ENCODE results near the gene ANKFN1. TPM values are rescaled to one million over a fixed set of nuclear protein-coding genes. Genes with fewer than 3 reads are reported as not detected.

ANKFN1 gene
- total RNA-seq, 2 donors from 2014 or later = not detected

DNA sequence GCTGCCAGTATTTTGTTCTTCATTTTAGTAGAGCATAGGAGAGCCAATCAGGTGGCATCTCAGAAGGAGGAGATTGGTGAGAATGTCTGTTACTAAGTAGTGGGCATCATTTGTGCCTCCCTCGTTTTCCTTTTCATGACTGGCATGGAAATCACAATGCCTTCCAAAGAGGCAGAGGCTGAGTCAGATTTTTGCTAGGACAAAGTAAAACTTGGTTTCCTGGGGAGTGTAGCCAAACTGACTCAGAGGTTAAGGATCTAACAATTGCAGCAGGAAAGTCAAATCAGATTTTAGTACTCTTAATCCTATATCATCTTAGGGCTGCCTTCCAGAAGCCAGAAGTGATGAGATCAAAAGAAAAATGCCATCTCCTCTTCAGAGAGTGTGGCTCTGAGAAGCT lies 138.7 kb downstream of the ANKFN1 start:
- Mint-ChIP-seq H3K4me3 (no peak overlapping the region), H3K27ac (no peak overlapping the region), H3K27me3 (peaks cover 0 to 3% of the 10 kb centered on the region in 2 donors), H3K4me1 (ENCODE audit: low read depth in 2 of 2) (peaks cover 7 to 15% of the 10 kb centered on the region in 2 donors), H3K9me3 (peaks cover 3% of the 10 kb centered on the region), H3K36me3 (no peaks in the 10 kb centered on the region)
- no peak for ATAC-seq
- DNase-seq (ENCODE audit: low spot score) = no peak

GRCh38 chr17:56292578-56292977 lies 139.3 kb downstream of the ANKFN1 start:
- ATAC-seq = no peak
- Mint-ChIP-seq H3K27me3 (peaks cover 0 to 4% of the 10 kb centered on the region in 2 donors), H3K27ac (no peak overlapping the region), H3K4me3 (no peak overlapping the region), H3K9me3 (peaks cover 3% of the 10 kb centered on the region), H3K36me3 (no peaks in the 10 kb centered on the region), H3K4me1 (ENCODE audit: low read depth in 2 of 2) (peaks cover 11 to 21% of the 10 kb centered on the region in 2 donors)
- DNase-seq (ENCODE audit: low spot score) = no peak

DNA sequence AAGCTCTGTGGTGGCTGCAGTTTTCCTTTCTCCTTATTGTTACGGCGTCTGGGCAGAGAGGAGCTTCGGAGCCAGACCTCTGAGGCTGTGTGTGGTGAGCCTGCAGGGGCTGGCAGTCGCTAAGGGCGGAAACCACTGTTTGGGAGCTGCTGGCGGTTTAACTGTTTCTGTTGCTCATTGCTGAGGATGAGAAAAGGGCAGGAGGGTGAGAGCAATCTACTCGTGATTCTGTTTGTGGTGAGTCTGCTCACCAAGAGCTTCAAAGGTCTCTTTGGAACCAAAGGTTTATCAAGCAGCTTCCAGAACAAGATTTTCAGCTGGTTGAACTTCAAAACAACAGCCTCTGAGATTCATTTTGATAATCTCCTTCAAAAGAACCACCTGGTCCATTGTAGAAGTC lies 143.9 kb downstream of the ANKFN1 start:
- H3K4me3 Mint-ChIP-seq = peak overlapping the region; percentile 43
- peak in 1 of 2 donors; percentile 64 for ATAC-seq
- H3K27ac Mint-ChIP-seq = no peak overlapping the region
- no peaks in the 10 kb centered on the region for H3K36me3 Mint-ChIP-seq
- H3K27me3 Mint-ChIP-seq = peaks cover 17 to 24% of the 10 kb centered on the region in 2 donors
- no peaks in the 10 kb centered on the region for H3K9me3 Mint-ChIP-seq
- peaks cover 9 to 10% of the 10 kb centered on the region in 2 donors for H3K4me1 Mint-ChIP-seq (ENCODE audit: low read depth in 2 of 2)
- DNase-seq (ENCODE audit: low spot score) = no peak

- ATAC-seq = no peak
- Mint-ChIP-seq H3K4me3 (no peak overlapping the region), H3K36me3 (no peaks in the 10 kb centered on the region), H3K27me3 (peaks cover 17 to 24% of the 10 kb centered on the region in 2 donors), H3K27ac (no peak overlapping the region), H3K9me3 (no peaks in the 10 kb centered on the region), H3K4me1 (ENCODE audit: low read depth in 2 of 2) (peaks cover 9 to 10% of the 10 kb centered on the region in 2 donors)
- DNase-seq (ENCODE audit: low spot score) = no peak
Observed at GRCh38 chr17:56298846-56299245, 145.6 kb downstream of the ANKFN1 start.

DNA sequence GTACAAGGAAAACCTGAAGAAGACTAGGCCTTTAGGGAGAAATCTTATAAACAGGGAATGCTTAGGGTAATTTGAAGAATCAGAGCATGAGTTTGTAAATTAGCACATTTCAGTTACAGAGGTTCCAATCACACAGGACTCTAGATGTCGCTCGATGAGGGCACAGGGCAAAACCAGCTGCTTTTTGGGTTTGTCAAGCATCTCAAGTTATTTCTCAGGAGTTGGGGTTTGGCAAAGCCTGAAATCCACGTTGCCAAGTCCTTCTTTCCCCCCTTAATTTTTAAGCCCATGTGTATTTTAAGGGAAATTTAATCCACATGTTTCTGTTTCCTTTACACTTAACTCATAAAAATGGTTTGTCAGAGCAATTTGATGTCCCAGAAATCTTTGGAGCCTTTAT lies 146.9 kb downstream of the ANKFN1 start:
- H3K9me3 Mint-ChIP-seq = no peaks in the 10 kb centered on the region

GRCh38 chr17:56305007-56305406 lies 151.7 kb downstream of the ANKFN1 start:
- ATAC-seq = no peak
- H3K27ac Mint-ChIP-seq = no peak overlapping the region

More for the DNA sequence above, 146.9 kb downstream of the ANKFN1 start:
- H3K27ac Mint-ChIP-seq = no peak overlapping the region
- peaks cover 9 to 10% of the 10 kb centered on the region in 2 donors for H3K4me1 Mint-ChIP-seq (ENCODE audit: low read depth in 2 of 2)
- ATAC-seq (no peak), DNase-seq (ENCODE audit: low spot score) (no peak)
- H3K36me3 Mint-ChIP-seq = no peaks in the 10 kb centered on the region
- no peak overlapping the region for H3K4me3 Mint-ChIP-seq
- H3K27me3 Mint-ChIP-seq = peaks cover 17 to 24% of the 10 kb centered on the region in 2 donors

DNA sequence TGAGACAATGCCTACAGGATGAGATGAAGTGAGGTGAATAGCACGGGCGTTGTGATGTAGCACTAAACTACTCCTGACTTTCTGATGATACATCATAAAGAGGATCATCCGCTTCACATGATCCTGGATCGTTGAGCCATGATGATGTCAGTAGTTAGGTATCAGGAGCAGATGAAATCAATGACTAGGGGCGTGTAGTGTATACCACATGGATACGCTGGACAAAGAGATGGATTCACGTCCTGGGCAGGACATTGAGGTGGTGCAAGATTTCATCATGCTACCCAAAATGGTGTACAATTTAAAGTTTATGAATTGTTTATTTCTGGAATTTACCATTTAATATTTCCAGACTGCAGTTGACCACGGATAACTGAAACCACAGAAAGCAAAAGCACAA lies 156.6 kb downstream of the ANKFN1 start:
- Mint-ChIP-seq H3K4me1 (ENCODE audit: low read depth in 2 of 2) (no peaks in the 10 kb centered on the region), H3K36me3 (no peaks in the 10 kb centered on the region), H3K9me3 (no peaks in the 10 kb centered on the region), H3K4me3 (no peak overlapping the region), H3K27me3 (peaks cover 7 to 15% of the 10 kb centered on the region in 2 donors), H3K27ac (no peak overlapping the region)
- no peak for DNase-seq (ENCODE audit: low spot score)
- ATAC-seq = no peak

More at GRCh38 chr17:56305007-56305406, 151.7 kb downstream of the ANKFN1 start:
- Mint-ChIP-seq H3K27me3 (peaks cover 10 to 19% of the 10 kb centered on the region in 2 donors), H3K4me3 (no peak overlapping the region), H3K36me3 (no peaks in the 10 kb centered on the region), H3K4me1 (ENCODE audit: low read depth in 2 of 2) (no peaks in the 10 kb centered on the region), H3K9me3 (no peaks in the 10 kb centered on the region)
- DNase-seq (ENCODE audit: low spot score) = no peak

GRCh38 chr17:56310782-56311181 lies 157.5 kb downstream of the ANKFN1 start:
- Mint-ChIP-seq H3K27ac (no peak overlapping the region), H3K4me1 (ENCODE audit: low read depth in 2 of 2) (no peaks in the 10 kb centered on the region), H3K9me3 (no peaks in the 10 kb centered on the region), H3K4me3 (no peak overlapping the region), H3K36me3 (no peaks in the 10 kb centered on the region), H3K27me3 (peaks cover 7 to 8% of the 10 kb centered on the region in 2 donors)
- DNase-seq (ENCODE audit: low spot score) = no peak
- ATAC-seq = no peak

GRCh38 chr17:56313201-56313600 lies 159.9 kb downstream of the ANKFN1 start:
- Mint-ChIP-seq H3K4me3 (no peak overlapping the region), H3K27ac (no peak overlapping the region), H3K36me3 (no peaks in the 10 kb centered on the region), H3K27me3 (peaks cover 7 to 8% of the 10 kb centered on the region in 2 donors), H3K4me1 (ENCODE audit: low read depth in 2 of 2) (no peaks in the 10 kb centered on the region), H3K9me3 (no peaks in the 10 kb centered on the region)
- ATAC-seq (no peak), DNase-seq (ENCODE audit: low spot score) (no peak)

DNA sequence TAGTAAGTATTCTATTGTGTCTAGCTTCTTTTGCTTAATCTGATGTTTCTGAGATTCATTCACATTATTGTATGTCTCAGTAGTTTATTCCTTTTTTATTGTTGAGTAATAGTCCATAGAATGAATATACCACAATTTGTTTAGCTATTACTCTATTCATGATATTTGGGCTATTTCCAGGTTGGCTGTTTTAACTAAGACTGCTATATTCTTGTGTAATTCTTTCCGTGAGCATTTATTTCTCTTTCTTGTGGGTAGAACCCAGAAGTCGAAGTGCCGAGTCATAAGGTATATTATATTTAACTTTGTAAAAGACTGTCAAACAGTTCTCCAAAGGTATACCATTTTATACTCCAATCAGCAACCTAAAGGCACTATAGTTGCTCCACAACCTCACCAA lies 160.8 kb downstream of the ANKFN1 start:
- no peak for ATAC-seq
- DNase-seq (ENCODE audit: low spot score) = no peak
- no peaks in the 10 kb centered on the region for H3K36me3 Mint-ChIP-seq
- H3K9me3 Mint-ChIP-seq = no peaks in the 10 kb centered on the region
- H3K27ac Mint-ChIP-seq = no peak overlapping the region
- H3K27me3 Mint-ChIP-seq = peaks cover 4 to 8% of the 10 kb centered on the region in 2 donors
- H3K4me1 Mint-ChIP-seq (ENCODE audit: low read depth in 2 of 2) = no peaks in the 10 kb centered on the region
- H3K4me3 Mint-ChIP-seq = no peak overlapping the region

- Mint-ChIP-seq H3K27ac (no peak overlapping the region), H3K9me3 (no peaks in the 10 kb centered on the region), H3K4me1 (ENCODE audit: low read depth in 2 of 2) (no peaks in the 10 kb centered on the region), H3K4me3 (no peak overlapping the region), H3K27me3 (peaks cover 4 to 8% of the 10 kb centered on the region in 2 donors), H3K36me3 (no peaks in the 10 kb centered on the region)
- ATAC-seq = no peak
- no peak for DNase-seq (ENCODE audit: low spot score)
Observed at GRCh38 chr17:56314984-56315602, 161.8 kb downstream of the ANKFN1 start.

DNA sequence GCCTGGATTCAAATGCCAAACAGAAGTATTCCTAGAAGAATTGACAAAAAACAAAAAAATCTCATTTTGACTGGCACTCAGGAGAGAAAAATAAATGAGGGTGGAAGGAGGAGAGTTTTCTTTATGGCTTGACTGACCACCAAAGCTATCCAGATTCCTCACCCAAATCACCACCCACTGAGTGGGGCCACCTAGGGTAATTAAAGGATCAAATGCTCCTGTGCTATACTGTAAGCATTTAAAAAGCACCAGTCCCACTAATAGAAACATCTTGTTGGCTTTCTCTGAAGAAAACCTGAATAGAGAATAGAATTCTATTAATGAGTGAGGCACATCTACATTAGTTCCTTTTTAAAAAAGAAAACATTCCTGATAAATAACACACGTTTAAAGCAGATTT lies 163.3 kb downstream of the ANKFN1 start:
- ATAC-seq = no peak
- H3K36me3 Mint-ChIP-seq = no peaks in the 10 kb centered on the region
- H3K4me1 Mint-ChIP-seq (ENCODE audit: low read depth in 2 of 2) = no peaks in the 10 kb centered on the region
- DNase-seq (ENCODE audit: low spot score) = no peak
- H3K9me3 Mint-ChIP-seq = no peaks in the 10 kb centered on the region
- no peak overlapping the region for H3K27ac Mint-ChIP-seq
- H3K4me3 Mint-ChIP-seq = no peak overlapping the region
- H3K27me3 Mint-ChIP-seq = no peaks in the 10 kb centered on the region

GRCh38 chr17:56317351-56318208 lies 164.3 kb downstream of the ANKFN1 start:
- Mint-ChIP-seq H3K27ac (no peak overlapping the region), H3K4me3 (no peak overlapping the region), H3K9me3 (no peaks in the 10 kb centered on the region), H3K4me1 (ENCODE audit: low read depth in 2 of 2) (no peaks in the 10 kb centered on the region), H3K27me3 (peaks cover 4 to 7% of the 10 kb centered on the region in 2 donors), H3K36me3 (no peaks in the 10 kb centered on the region)
- DNase-seq (ENCODE audit: low spot score) (no peak), ATAC-seq (no peak)

DNA sequence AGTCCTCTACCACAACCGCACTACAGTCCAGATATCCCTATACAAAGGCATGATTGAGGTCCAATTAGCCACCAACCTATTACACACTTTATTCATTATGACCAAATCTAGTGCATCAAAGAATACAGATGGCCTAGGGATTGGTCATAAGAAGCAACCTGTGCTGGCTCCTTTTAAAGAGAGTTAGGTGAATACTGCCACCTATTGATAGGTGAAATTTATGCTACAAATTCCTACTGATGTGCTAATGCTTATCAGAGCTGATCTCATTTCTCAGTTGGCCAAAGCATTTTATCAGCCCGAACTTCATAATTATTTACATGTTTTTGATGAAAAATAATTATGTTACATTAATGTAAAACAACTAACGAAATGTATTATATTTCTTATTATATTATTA lies 166.3 kb downstream of the ANKFN1 start:
- no peaks in the 10 kb centered on the region for H3K36me3 Mint-ChIP-seq
- H3K4me3 Mint-ChIP-seq = no peak overlapping the region
- no peak for DNase-seq (ENCODE audit: low spot score)
- H3K27ac Mint-ChIP-seq = no peak overlapping the region
- no peaks in the 10 kb centered on the region for H3K9me3 Mint-ChIP-seq
- peaks cover 7 to 22% of the 10 kb centered on the region in 2 donors for H3K27me3 Mint-ChIP-seq
- H3K4me1 Mint-ChIP-seq (ENCODE audit: low read depth in 2 of 2) = no peaks in the 10 kb centered on the region
- no peak for ATAC-seq

Data from natural killer cell treated with Interleukin-12 subunit alpha and Interleukin-12 subunit beta and Interleukin-15 and Interleukin-18, amount 100 ng/mL, for 72 hours (primary cell).